Left forelimb (tissue), 1 donor: ENCODE data around the gene EFCC1.

Experiments used
- DNase-seq: peaks from one replicate; pipeline ENCODE4 v3.0.0-alpha.2; 2018; ENCODE audit warnings: low spot score

The EFCC1 gene, protein sequence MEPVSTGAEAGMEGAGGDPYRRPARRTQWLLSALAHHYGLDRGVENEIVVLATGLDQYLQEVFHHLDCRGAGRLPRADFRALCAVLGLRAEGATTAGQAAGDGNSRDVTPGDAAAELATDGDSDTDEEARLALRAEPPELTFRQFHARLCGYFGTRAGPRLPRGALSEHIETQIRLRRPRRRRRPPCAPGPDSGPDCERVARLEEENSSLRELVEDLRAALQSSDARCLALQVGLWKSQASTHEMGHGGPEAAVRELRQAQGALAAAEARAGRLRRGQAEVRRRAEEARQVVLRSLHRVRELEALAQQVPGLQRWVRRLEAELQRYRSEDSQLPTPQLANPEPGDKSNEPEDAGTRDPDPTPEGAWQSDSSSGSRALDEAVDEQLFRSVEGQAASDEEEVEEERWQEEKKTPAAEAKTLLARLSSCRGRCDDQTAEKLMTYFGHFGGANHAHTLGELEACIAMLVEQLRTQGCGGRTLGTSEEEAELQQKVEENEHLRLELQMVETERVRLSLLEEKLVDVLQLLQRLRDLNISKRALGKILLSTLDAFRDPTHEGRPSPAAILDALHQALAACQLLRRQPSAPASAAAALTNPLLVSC

DNA sequence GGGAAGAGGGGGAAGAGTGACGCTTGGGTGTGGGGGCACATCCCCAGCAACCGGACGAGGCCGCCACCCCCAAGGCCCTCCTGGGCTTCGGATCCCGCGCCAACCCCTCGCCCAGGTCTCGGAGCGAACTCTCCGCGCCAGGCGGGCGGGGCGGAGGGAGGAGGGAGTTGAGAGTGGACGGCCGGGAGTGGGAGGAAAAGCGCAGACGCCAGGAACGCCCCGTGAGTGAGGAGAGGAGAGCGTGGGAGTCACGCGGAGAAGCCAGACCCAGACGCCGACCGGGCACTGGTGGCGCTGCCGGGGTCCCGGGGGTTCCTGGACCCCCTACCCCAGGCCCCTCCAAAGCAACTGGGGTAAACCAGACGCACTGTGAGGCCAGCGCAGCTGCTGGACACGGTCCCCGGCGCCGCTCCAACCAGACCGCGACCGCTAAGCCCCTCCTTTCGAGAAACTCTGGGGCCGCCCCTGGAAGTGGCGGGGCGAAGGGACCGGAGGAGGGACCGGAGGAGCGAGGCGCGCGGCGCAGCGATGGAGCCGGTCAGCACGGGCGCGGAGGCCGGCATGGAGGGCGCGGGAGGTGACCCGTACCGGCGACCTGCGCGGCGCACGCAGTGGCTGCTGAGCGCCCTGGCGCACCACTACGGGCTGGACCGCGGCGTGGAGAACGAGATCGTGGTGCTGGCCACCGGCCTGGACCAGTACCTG lies at the start of gene EFCC1:
EFCC1 (plus strand) TSS at position 204 of the 705 bp plus-strand sequence; CDS start at position 529, 325 bp downstream.
- peak; percentile 81 for DNase-seq

- DNase-seq: no peak
Measured at GRCh38 chr3:128956440-128956839, 44.7 kb upstream of the EFCC1 start.

DNA sequence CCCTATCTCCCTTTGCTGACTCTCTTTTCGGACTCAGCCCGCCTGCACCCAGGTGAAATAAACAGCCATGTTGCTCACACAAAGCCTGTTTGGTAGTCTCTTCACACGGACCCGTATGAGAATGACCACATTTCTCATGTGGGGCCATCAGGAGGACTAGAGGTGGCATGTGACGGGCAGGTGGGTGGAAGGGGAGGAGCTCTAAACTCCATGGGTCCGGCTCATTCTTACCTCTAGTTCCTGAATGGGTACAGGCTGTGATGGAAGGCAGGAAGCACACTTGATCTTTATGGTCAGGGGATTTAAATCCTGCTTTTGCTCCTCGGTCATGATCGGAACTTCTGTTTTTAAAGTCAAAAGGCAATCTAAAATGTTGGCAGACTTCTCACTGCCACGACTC lies 35.8 kb upstream of the EFCC1 start:
- no peak for DNase-seq

DNA sequence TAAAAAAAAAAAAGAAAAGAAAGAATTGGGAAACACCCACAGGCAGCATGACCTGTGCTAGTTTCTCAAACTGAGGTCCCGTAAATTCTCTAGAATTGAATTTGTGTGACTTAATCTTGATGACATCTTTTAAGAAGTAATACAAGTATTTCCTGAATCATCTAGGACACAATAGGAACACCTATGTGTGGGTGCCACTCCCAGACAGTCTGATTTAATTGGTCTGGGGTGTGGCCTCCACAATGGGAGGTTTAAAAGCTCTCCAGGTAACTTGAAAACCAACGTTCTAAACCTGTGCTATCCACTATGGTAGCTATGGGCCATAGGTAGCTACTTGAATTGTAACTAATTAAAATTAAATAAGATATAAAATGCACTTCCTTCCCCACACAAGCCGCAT lies 35.3 kb upstream of the EFCC1 start:
- no peak for DNase-seq

DNA sequence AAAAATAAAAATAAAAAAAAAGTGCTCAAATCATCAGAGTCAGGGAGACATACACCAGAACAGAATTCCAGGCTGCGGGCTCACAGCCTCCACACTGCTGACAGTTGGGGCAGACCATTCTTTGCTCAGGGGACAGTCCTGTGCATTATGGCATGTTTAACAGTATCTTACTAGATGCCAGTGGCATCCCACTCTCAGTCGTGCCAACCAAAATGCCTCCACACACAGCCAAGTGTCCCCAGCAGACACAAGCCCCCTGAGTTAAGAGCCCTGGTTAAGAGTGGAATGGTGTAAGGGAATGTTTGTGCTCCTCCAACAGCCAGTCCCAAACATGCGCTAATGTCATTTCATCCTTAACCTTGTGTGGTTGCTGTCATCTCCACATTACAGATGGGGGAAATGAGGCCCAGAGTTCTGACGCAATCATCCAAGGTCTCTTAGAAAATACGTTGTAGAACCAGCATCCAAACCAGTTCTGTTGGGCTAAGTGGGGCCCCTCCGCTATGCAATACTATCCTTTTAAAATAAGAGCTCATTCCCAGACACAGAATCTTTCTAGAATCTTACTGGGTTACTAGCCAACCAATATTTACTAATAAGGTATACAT lies 33.3 kb upstream of the EFCC1 start:
- DNase-seq: no peak

DNA sequence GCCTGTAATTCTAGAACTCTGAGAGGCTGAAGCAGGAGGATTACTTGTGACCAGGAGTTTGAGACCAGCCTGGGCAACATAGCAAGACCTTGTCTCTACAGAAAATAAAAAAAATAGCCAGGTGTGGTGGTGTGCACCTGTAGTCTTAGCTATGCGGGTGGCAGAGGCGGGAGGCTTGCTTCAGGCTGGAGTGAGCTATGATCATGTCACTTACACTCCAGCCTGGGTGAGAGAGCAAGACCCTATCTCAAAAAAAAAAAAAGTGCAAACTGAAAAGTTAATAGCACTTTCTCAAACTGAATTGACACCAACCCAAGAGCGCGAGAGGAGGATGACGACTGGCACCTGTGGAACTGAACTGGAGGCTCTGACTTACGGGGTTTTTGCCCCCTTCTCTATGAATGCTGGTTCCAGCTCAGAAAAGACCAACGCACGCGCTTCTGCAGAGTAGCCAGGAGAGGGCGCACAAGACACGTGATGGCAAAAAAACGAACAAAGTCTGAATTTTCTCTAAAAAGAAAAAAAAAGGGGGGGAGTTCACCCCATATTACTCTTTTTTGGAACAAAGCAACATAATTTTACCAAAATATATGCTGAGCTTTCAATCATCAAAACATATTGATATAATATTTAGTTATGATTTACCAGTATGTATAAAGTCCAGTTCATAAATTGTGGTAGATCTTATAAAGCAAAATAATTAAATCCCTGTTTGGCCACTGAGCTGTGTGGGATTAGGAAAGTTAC lies 30.9 kb upstream of the EFCC1 start:
- DNase-seq: no peak

- no peak for DNase-seq
Measured at GRCh38 chr3:128970740-128971047, 30.4 kb upstream of the EFCC1 start.

GRCh38 chr3:128971421-128972100 lies 29.5 kb upstream of the EFCC1 start:
- DNase-seq: no peak

DNA sequence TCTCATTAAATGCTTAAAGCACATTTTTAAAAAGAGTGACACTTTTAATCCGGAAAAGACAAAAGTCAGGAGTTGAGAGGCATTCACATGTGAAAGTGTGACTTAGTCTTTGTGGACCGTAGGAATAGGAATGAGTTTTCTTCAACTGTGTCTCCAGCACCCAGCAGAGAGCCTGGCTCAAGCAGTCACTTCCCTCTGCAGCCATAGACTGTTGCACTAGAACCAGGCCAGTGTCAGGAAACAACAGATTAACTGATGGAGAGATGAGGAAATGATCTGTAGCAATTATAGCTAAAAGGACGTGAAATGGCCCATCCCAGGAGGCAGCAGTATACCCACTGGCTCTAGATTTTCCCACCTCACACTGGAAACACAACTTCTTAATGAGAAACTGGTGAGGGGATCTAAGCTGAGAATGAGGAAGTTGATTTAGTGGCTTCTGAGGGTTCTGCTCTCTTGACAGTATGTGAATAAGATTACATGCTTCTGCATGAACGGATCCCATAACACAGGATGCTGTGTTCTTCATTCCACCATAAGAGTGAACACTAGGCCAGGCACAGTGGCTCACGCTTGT lies 27.0 kb upstream of the EFCC1 start:
- no peak for DNase-seq

- DNase-seq: no peak
Measured at GRCh38 chr3:128975276-128975675, 25.8 kb upstream of the EFCC1 start.

DNA sequence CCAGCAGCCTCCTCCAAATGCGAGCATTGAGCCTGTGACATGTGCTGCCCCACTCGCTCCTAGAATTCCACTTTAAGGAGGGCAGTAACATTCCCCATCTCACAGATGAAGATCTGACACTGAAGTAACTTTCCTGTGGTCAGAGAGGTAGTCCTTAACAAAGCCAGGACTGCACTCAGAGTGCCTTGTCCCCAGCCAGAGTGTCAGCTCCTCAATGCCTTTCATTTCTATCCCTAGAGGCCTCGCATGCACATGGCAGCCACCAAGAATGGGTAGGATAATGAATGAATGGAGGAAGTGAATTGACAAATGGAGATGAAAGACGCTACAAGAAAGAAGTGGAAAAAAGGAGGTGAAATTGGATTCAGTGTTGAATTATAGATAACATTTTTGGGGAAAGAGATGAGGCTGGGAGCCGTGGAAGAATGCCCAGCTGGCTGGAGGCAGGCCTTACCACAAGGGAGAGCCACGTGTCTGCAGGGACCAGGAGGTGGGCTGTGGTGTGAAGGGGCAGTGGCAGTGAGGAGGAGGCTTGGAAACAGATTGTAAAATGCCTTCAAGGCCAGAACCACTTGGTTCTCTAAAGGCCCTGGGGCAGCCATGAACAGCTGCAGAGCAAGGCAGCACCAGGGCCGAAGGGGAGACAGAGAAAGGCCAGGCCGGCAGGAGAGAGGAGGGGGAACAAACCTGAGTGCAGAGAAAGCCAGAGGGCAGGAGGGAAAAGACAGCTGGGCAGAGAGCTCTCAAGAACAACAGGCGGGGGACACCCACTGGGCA lies 17.6 kb upstream of the EFCC1 start:
- DNase-seq: no peak

DNA sequence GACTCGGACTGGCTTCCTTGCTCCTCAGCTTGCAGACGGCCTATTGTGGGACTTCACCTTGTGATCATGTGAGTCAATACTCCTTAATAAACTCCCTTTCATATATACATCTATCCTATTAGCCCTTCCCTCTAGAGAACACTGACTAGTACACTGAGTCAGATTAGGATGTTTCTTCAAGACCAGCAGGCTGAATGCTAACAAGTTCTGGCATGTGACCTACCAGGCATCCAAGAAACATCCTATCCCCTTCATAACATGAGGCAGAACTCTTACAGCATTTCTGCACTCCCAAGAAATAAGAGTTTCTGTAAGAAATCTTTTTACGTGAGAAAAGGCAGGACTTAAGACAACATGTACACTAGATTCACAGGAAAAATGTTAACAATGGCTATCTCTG lies 16.5 kb upstream of the EFCC1 start:
- no peak for DNase-seq

DNA sequence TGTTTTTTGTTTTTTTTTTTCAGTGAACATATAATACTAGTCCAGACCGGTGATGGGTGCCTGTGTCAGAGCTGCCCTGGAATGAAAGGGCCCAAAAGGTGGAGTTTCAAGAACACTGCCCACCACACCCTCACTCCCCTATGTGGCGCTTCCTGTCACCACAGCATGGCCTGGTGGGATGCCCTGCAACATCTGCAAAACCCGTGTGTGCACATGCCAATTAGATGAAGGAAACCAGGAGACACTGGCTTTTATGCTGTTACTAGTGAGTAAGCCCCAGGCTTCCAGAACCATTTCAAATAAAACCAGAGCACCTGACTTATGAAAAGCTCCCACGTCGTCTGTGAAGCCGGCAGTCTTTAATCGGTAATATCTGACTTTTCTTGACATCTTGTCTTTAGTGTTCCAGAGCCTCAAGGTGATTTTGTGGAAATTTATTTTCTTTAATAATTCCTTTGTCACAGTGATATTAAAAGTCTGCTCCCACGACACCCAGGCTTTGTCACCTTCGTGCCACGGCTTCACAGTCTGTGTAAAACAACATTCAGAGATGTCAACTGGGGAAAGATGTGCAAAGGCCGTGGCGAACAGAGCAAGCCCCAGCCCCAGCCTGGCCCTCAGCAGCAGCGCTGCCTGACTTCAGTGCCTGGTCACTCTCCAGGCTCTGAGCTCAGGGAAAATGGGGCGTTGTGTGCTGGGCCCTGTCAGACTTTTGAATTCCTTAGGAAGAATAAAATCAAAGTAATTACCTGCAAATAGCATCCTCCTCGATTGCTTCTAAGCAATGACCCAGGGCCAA lies 13.6 kb upstream of the EFCC1 start:
- DNase-seq: no peak

GRCh38 chr3:128988286-128988685 lies 12.8 kb upstream of the EFCC1 start:
- DNase-seq: no peak

- DNase-seq: no peak
Measured at GRCh38 chr3:128991355-128991895, 9.7 kb upstream of the EFCC1 start.

DNA sequence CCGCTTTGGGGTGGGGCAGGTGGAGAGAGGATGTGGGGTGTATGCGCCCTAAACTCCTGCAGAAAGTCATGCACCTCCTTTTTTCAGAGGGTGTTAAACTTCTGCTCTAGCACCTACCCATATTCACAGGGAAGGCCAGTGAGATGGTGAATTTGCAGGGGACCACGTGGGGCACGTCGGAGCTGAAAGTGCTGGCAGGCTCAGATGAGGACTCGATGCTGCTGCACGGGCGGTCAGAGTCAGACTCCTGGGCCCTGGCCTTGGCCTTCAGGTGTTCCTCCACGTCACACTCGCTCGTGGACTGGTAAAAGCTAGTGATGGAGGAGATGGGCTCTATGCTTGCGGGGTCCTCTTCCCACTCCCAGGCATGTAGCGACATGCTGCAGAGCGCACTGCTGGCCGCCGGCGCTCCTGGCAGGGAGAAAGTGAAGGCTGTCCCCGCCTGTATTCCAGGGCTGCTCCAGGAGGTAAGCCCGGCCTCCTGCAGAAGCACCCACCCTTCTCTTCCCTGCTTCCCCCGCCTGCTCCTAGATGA lies 8.1 kb upstream of the EFCC1 start:
- no peak for DNase-seq

GRCh38 chr3:128993461-128994172 lies 7.5 kb upstream of the EFCC1 start, which contains the start of gene CFAP92:
Gene CFAP92, minus strand, starts transcription at chr3:128994076. Its CDS starts 772 bp downstream, at chr3:128993304.
- DNase-seq: peak; percentile 85

GRCh38 chr3:128994173-128994512 lies 7.0 kb upstream of the EFCC1 start:
- DNase-seq: no peak
